GM21423 (cell line): ENCODE results near the gene ALAD.

Experiments used
- ATAC-seq: cut with Tn5 transposase; IDR thresholded peaks from one replicate; pipeline ENCODE4 v1.9.1; 2021; ENCODE audit warnings: mild to moderate bottlenecking, moderate library complexity; ENCODE audit not compliant: unreplicated experiment

The ALAD gene

GRCh38 chr9:113350107-113350661 lies 50.9 kb downstream of the ALAD start:
- ATAC-seq: no peak

- peak; percentile 36 for ATAC-seq
These were observed 51.5 kb downstream of the ALAD start, which contains the start of gene BSPRY for GRCh38 chr9:113349445-113350094. TSS of gene BSPRY (plus strand) at chr9:113349541. CDS start at chr9:113349580, 39 bp downstream.

GRCh38 chr9:113349066-113349444 lies 52.0 kb downstream of the ALAD start:
- ATAC-seq: no peak

DNA sequence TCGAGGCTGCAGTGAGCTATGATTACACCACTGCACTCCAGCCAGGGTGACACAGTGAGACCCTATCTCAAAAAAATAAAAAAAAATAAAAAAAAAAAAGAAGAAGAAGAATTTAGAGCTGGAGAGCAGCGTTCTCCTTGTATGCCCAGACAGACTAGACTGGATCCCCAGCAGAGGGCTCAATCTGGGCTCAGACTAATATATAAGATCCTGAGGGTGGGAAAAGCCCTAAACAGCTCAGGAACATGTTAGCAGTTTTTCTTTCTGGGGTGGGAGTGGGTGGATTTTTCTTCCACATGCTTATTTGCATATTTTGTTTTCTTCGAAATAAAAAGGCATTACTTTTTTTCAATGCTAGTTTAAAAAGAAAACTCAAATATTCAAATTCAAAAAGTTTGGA lies 52.6 kb downstream of the ALAD start:
- ATAC-seq: no peak

- no peak for ATAC-seq
These were observed 55.4 kb downstream of the ALAD start for GRCh38 chr9:113345671-113346070.

DNA sequence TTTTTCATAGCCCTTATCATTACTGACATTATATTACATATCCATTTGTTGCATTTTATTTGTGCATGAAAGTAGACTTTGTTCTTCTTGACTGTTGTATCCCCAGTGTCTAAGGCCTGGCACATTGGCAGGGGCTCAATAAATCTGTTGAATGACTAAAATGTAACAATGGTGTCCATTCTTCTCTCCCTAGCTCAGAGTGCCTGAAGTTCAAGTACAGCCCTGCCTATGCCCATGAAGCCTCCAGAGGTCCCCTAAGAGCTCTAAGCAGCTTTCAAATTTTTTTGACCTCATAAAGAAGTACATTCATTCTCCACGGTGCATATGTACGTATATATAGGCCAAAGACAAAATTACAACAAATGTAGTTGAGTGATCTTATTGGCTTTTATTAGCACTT lies 55.9 kb downstream of the ALAD start:
- ATAC-seq: no peak

GRCh38 chr9:113343732-113344231 lies 57.3 kb downstream of the ALAD start:
- ATAC-seq: no peak

DNA sequence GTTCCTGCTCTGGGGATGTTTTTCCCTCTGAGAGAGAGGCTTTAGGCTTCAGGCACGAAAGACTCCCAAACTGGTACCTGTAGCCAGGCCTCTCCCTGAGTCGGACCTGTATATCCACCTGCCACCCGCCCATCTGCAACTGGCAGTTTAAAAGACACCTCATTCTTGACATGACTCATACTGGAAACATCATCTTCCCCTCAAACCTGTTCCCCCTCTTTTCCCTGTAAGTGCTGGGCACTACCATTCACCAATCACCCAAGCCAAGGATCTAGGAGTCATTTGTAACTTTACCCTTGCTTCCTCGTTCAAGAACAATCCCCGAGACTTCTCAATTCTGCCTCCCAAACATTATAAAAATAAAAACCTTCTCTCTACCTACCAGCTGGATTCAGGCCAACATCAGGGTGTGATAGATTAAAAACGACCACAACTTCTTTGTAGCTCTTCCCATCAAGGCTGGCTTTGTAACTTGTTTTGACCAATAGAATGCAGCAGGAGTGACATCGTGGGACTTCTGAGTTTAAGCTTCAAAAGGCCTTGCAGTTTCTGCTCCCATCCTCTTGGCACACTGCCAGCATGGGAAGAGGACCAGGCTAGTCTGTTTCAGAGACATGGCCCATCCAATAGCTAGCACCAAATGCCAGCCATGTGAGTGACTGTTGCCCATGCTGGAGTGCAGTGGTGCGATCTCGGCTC lies 59.2 kb downstream of the ALAD start:
- no peak for ATAC-seq

- ATAC-seq: peak; percentile 99
These were observed 60.9 kb downstream of the ALAD start, which contains the start of gene WDR31 for GRCh38 chr9:113340011-113340699. TSS of gene WDR31 (minus strand) at chr9:113340275. CDS start at chr9:113332022, 8,253 bp downstream.

DNA sequence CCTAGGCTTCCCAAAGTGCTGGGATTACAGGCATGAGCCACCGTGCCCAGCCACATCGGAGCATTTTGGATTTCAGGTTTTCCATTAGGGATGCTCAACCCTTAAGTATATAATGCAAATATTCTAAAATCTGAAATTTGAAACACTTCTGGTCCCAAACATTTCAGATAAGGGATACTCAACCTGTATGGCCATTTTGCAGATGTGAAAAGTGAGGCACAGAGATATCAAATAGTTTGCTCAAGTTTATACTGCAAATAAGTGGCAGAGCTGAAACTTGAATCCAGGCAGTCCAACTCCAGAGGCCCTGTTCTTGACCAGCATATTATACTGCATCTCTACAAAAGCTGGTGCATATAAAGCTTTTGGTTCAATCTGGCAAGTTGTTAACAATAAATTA lies 63.4 kb downstream of the ALAD start:
- no peak for ATAC-seq
